ENCODE measurements around the gene STEAP1. TPM values are rescaled to one million over a fixed set of nuclear protein-coding genes. Genes with fewer than 3 reads are reported as not detected.

The STEAP1 gene
- total RNA-seq, 1 donor = 21.6 TPM

DNA sequence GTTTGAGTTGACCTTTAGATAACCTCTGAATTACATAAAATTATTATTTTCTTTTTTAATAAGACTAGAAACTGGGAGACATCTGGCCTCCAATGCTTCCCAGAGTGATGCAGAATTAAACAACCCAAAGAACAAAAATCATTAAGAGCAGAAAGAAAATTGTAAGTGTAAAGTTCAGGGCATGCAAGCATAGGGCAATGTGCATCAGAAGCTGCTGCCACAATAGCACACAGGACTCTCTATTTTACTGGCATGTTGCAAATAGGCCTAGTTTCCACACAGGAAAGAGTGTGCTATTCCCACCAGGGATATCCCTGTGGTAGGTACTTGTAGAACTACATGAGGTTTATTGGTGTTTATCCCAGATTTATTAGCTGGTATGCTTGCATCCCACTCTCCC is 36.7 kb downstream of the STEAP1 start:
- no peak for DNase-seq (ENCODE audit: low read depth)

DNA sequence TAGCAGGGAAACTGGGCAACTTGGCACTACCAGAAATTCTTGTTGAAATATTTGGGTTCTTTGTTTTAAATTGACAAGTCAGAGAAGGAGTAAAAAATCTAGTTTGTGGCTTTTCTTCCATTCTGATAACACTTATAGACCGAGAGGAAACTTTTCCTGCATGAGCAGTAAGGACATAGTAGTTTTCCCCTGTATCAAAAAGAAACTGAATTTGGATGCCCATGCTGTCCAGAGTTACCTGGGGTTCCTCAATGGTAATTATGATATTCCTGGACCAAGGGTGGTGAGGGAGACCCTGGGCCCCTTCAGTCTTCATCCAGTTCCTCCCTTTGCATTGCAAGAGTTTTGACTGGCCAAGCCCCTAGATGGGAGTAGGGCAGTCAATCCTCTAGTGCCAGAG is 37.4 kb downstream of the STEAP1 start:
- DNase-seq (ENCODE audit: low read depth) = no peak
- H3K4me3 ChIP-seq (ENCODE audit: low read depth, low read length) = no peak overlapping the region
- TF ChIP-seq, protein P1, sequence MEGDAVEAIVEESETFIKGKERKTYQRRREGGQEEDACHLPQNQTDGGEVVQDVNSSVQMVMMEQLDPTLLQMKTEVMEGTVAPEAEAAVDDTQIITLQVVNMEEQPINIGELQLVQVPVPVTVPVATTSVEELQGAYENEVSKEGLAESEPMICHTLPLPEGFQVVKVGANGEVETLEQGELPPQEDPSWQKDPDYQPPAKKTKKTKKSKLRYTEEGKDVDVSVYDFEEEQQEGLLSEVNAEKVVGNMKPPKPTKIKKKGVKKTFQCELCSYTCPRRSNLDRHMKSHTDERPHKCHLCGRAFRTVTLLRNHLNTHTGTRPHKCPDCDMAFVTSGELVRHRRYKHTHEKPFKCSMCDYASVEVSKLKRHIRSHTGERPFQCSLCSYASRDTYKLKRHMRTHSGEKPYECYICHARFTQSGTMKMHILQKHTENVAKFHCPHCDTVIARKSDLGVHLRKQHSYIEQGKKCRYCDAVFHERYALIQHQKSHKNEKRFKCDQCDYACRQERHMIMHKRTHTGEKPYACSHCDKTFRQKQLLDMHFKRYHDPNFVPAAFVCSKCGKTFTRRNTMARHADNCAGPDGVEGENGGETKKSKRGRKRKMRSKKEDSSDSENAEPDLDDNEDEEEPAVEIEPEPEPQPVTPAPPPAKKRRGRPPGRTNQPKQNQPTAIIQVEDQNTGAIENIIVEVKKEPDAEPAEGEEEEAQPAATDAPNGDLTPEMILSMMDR (IDR thresholded peaks at IDR 0.05; ENCODE audit: insufficient read depth, low read depth, low read length) = no peak

More for the DNA sequence above, 36.7 kb downstream of the STEAP1 start:
- TF ChIP-seq, protein P1 (IDR thresholded peaks at IDR 0.05; ENCODE audit: insufficient read depth, low read depth, low read length) = no peak
- H3K4me3 ChIP-seq (ENCODE audit: low read depth, low read length) = no peak overlapping the region

DNA sequence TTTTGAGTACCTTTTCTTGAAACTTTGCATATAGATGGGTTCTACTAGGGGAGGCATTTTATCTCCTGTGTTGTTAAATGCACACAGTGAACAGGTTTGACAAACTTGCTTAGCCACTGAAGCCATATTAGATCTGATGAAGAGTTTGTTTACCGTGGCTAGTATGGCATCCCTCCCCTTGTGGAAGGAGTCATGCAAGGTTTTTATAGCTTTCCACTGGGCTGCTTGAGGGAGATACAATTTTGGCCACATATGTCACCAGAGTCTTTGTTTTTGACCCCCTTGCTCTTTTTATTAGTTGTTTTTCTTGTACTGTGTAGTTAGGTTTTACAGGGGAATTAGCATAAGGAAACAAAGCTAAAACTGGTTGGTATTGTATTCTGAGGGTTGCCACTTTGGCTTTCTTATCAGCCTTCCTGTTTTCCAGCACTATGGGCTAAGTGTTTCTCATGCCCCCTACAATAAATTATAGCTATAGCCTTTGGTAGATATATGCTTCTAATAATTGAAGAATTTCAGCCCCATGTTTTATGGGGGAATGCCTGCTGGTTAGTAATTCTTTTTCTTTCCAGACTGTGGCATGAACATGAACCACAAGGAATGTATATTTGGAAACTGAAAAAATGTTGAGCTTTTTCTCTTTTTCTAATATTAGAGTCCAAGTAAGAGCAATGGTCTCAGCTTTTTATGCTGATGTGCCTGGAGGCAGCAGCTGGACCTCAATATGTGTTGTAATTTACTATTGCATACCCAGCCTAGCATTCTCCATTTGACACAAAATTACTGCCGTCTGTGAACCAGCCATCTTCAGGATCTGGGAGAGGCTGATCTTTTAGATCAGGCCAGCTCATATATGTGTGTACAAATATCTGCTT is 38.8 kb downstream of the STEAP1 start:
- no peak overlapping the region for H3K4me3 ChIP-seq (ENCODE audit: low read depth, low read length)
- TF ChIP-seq, protein P1 (IDR thresholded peaks at IDR 0.05; ENCODE audit: insufficient read depth, low read depth, low read length) = no peak
- DNase-seq (ENCODE audit: low read depth) = no peak

DNA sequence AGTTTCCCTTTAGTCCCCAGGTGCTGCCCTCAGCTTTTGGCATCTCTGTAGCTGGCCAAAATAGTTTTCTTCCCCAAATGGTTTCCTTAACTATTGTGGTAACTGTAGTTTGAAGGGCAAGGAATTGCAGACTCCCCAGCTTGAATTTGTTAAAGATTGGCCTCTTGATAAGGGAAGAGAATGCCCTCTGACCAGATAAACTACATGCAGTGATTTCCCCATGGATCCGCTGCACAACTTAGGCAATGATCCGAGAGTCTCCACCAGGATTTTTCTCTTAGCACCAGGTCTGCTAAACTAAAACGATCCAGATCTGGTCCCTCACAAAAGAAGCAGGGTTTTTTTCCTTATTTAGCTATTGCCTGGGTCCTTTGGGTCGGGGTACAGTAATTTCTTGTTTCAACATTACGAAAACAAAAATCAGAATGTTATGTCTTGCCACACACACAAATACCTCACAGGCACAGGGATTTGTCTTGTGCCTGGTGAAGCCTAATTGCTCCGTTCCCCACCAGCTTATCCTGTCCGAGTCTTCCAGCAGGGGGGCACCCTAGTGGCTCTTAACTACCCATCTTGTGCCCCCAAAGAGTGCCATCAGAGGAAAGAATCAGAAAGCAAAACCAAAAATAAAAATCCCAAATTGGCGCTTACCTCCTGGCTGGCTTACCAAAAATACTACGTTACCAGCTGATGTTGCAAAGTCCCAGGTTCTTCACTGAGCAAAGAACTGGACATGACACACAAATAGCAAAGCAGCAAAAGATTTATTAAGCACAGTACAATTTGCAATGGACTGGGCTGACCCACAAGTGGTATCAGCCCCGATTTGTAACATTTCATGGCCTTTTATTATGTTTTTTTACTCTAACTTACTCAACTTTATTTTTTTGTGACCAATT is 40.9 kb downstream of the STEAP1 start:
- no peak for DNase-seq (ENCODE audit: low read depth)
- TF ChIP-seq, protein P1 (IDR thresholded peaks at IDR 0.05; ENCODE audit: insufficient read depth, low read depth, low read length) = no peak
- no peak overlapping the region for H3K4me3 ChIP-seq (ENCODE audit: low read depth, low read length)

DNA sequence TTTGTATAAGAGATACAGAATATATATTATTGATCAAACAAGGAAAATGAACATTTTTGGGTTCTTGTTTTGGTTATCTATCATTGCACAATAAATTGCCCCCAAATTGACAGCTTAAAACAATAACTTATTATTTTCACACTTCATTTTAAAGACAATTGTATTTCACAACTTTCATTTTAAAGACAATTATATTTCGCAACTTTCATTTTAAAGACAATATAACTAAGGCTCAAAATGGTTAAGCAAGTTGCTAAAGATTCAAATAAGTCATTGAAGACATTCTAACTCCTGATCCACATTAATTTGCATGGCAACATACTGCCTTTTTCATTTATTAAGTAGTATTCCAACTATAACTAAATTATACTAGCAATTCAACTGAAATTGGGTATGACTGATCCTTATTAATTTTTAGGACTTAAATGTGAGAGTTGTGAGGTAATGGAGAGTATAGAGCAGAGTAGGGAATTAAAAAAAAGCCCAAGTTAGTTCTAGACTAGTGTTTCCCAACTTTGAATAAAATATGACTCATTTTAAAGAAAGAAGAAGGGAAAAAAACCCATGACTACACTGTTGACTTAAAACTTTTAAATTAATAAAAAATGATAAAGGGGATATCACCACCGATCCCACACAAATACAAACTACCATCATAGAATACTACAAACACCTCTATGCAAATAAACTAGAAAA is 47.4 kb downstream of the STEAP1 start:
- DNase-seq (ENCODE audit: low read depth) = no peak
- TF ChIP-seq, protein P1 (IDR thresholded peaks at IDR 0.05; ENCODE audit: insufficient read depth, low read depth, low read length) = no peak
- H3K4me3 ChIP-seq (ENCODE audit: low read depth, low read length) = no peak overlapping the region

DNA sequence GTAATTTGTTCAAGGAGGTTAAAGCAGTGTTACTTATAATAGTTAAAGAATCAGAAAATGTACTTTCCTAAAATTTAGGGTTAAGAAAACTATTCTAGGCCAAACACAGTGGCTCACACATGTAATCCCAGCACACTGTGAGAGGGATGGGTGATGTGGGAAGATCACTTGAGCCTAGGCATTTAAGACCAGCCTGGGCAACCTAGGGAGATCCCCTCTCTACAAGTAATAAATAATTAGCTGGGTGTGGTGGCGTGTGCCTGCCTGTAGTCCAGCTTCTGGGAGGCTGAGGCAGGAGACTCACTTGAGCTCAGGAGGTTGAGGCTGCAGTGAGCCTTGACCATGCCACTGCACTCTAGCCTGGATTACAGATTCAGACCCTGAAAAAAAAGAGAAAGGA is 53.7 kb downstream of the STEAP1 start:
- TF ChIP-seq, protein P1 (IDR thresholded peaks at IDR 0.05; ENCODE audit: insufficient read depth, low read depth, low read length) = no peak
- no peak overlapping the region for H3K4me3 ChIP-seq (ENCODE audit: low read depth, low read length)
- no peak for DNase-seq (ENCODE audit: low read depth)
